Measurements from ENCODE around the gene DCANP1.

DNA sequence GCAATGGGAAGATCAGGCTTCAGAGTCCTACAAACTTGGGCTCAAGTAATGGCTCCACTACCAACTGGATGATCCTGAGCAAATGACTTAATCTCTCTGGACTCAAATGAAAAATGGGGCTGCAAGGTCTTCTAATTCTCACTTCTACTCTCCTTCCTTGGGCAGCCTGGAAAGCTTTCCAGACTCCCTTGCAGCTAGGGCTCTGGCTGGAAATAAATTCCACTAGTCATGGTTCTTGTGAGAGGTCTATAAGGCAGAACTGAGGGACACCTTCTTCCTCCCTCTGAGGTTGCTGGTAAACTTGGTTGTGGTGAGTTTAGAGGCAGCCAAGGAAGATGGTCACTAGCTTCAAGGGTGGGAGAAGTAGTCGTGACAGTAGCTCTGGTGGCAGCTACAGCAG, 18.6 kb downstream of the DCANP1 start:
- TF ChIP-seq SP1 (CRISPR knock-in tag; IDR thresholded peaks at IDR 0.05) (no peak), ZNF232 (CRISPR knock-in tag; IDR thresholded peaks at IDR 0.05) (no peak), POLR2AphosphoS5 (IDR thresholded peaks at IDR 0.05; ENCODE audit: control insufficient read depth, insufficient read depth, low read depth, low read length) (no peak)
